Liver (tissue), 9 donors: ENCODE data around the gene FARP1. TPM values are rescaled to one million over a fixed set of nuclear protein-coding genes. Genes with fewer than 3 reads are reported as not detected.

Experiments used
- DNase-seq: peaks from one replicate; pipeline ENCODE4 v3.0.0-alpha.2; 2017; ENCODE audit warnings: low spot score
- H3K27ac ChIP-seq, 2 donors: one replicate each; pipeline ENCODE4 v1.7.0; 2013; ENCODE audit warnings: inconsistent platforms in 2 of 2, low read length in 2 of 2, control low read depth in 1 of 2, low read depth in 1 of 2, mild to moderate bottlenecking in 1 of 2
- H3K27me3 ChIP-seq, 4 donors: one replicate each; pipeline versions ENCODE4 v1.6.1 to v1.7.0; 2013; ENCODE audit warnings: low read length in 3 of 4, inconsistent platforms in 1 of 4, mild to moderate bottlenecking in 1 of 4, moderate library complexity in 1 of 4; ENCODE audit not compliant: control insufficient read depth in 4 of 4, insufficient read depth in 4 of 4
- H3K36me3 ChIP-seq, 4 donors: one replicate each; pipeline versions ENCODE4 v1.6.1 to v1.7.0; 2013; ENCODE audit warnings: low read length in 3 of 4, mild to moderate bottlenecking in 3 of 4, low read depth in 1 of 4, moderate library complexity in 1 of 4; ENCODE audit not compliant: control insufficient read depth in 4 of 4, insufficient read depth in 3 of 4
- H3K4me1 ChIP-seq, 4 donors: one replicate each; pipeline versions ENCODE4 v1.6.1 to v1.7.0; 2013; ENCODE audit warnings: low read length in 3 of 4, mild to moderate bottlenecking in 3 of 4, moderate library complexity in 1 of 4; ENCODE audit not compliant: control insufficient read depth in 4 of 4, insufficient read depth in 4 of 4
- H3K4me3 ChIP-seq, 3 donors: one replicate each; pipeline versions ENCODE4 v1.6.1 to v1.7.0; 2013; ENCODE audit warnings: low read length in 3 of 3, control low read depth in 1 of 3, low read depth in 1 of 3, mild to moderate bottlenecking in 1 of 3
- H3K9ac ChIP-seq, 2 donors: one replicate each; pipeline ENCODE4 v1.7.0; 2013; ENCODE audit warnings: low read length in 2 of 2, mild to moderate bottlenecking in 2 of 2, moderate library complexity in 2 of 2, control low read depth in 1 of 2, low read depth in 1 of 2
- H3K9me3 ChIP-seq, 4 donors: one replicate each; pipeline versions ENCODE4 v1.6.1 to v1.7.0; 2013; ENCODE audit warnings: low read length in 3 of 4; ENCODE audit not compliant: control insufficient read depth in 4 of 4
- ATF3 ChIP-seq: IDR thresholded peaks from 2 replicates; pipeline ENCODE4 v1.6.1; 2016; ENCODE audit warnings: antibody characterized with exemption
- CTCF ChIP-seq: fragments of 150-350 bp; IDR thresholded peaks from 2 replicates; pipeline ENCODE4 v1.5.1; 2017; ENCODE audit warnings: improper control_type of control experiment, low read depth, low read length; ENCODE audit not compliant: missing input control
- EGR1 ChIP-seq, 2 donors: IDR thresholded peaks; 2 replicates each; pipeline ENCODE4 v1.6.1; 2016 to 2018; ENCODE audit warnings: antibody characterized with exemption in 2 of 2, low read depth in 2 of 2
- FOXA1 ChIP-seq: IDR thresholded peaks from 2 replicates; pipeline ENCODE4 v1.6.1; 2016; ENCODE audit warnings: antibody characterized with exemption
- FOXA2 ChIP-seq: IDR thresholded peaks from 2 replicates; pipeline ENCODE4 v1.6.1; 2016; ENCODE audit warnings: antibody characterized with exemption
- GABPA ChIP-seq, 2 donors: IDR thresholded peaks in 1 of 2; conservative IDR thresholded peaks in 1 of 2; 2 replicates each; pipeline ENCODE4 v1.6.1; 2016; ENCODE audit warnings: antibody characterized with exemption in 2 of 2, mild to moderate bottlenecking in 1 of 2, moderate library complexity in 1 of 2
- HNF4A ChIP-seq, 2 donors: conservative IDR thresholded peaks; 2 replicates each; pipeline ENCODE4 v1.6.1; 2016; ENCODE audit warnings: antibody characterized with exemption in 2 of 2, mild to moderate bottlenecking in 2 of 2
- HNF4G ChIP-seq: IDR thresholded peaks from 2 replicates; pipeline ENCODE4 v1.6.1; 2016; ENCODE audit warnings: antibody characterized with exemption
- JUND ChIP-seq, 2 donors: IDR thresholded peaks; 2 replicates each; pipeline ENCODE4 v1.6.1; 2016; ENCODE audit warnings: antibody characterized with exemption in 2 of 2
- MAX ChIP-seq: IDR thresholded peaks from 2 replicates; pipeline ENCODE4 v1.6.1; 2016; ENCODE audit warnings: antibody characterized with exemption
- NR2F2 ChIP-seq: IDR thresholded peaks from 2 replicates; pipeline ENCODE4 v1.6.1; 2016; ENCODE audit warnings: antibody characterized with exemption
- RAD21 ChIP-seq, 2 donors: IDR thresholded peaks; 2 replicates each; pipeline ENCODE4 v1.6.1; 2016; ENCODE audit warnings: antibody characterized with exemption in 2 of 2, mild to moderate bottlenecking in 2 of 2
- REST ChIP-seq: IDR thresholded peaks from 2 replicates; pipeline ENCODE4 v1.6.1; 2016; ENCODE audit warnings: antibody characterized with exemption, mild to moderate bottlenecking
- RXRA ChIP-seq, 2 donors: IDR thresholded peaks; 2 replicates each; pipeline ENCODE4 v1.6.1; 2017 to 2018; ENCODE audit warnings: antibody characterized with exemption in 2 of 2, mild to moderate bottlenecking in 1 of 2
- SP1 ChIP-seq: IDR thresholded peaks from 2 replicates; pipeline ENCODE4 v1.6.1; 2018; ENCODE audit warnings: antibody characterized with exemption, mild to moderate bottlenecking
- TAF1 ChIP-seq: conservative IDR thresholded peaks from 2 replicates; pipeline ENCODE4 v1.6.1; 2016; ENCODE audit warnings: antibody characterized with exemption, mild to moderate bottlenecking
- YY1 ChIP-seq: IDR thresholded peaks from 2 replicates; pipeline ENCODE4 v1.6.1; 2016; ENCODE audit warnings: antibody characterized with exemption, mild to moderate bottlenecking
- WGBS: extraction: QIAGEN DNeasy Blood & Tissue Kit; methylation state at CpG from one replicate; pipeline ENCODE4 v1.1.7; 2013; 5-methylcytosine and 5-hydroxymethylcytosine counted together
- polyA plus RNA-seq, 2 donors: library from polyadenylated mRNA; stranded (reverse) in 1 of 2; unstranded in 1 of 2; fragments of 200-250 nt in 1 of 2; fragments of >200 nt in 1 of 2; fragmentation: Nextera tagmentation in 1 of 2; extraction: Ambion mirVana in 1 of 2; gene quantifications; one replicate each; pipeline versions ENCODE4 v1.2.1 to v1.2.3, GENCODE V29; 2013 to 2015
- total RNA-seq, 2 donors: library from RNA; depleted of rRNA; stranded (reverse); fragments of >200 nt; gene quantifications; one replicate each; pipeline ENCODE4 v1.2.3, GENCODE V29; 2014
- TF ChIP-seq, protein P1 (sequence below): IDR thresholded peaks from 2 replicates; pipeline ENCODE4 v1.6.1; 2016; ENCODE audit warnings: antibody characterized with exemption
- donor health status: healthy.
- donor health status: healthy.
- donor health status: healthy.
- donor health status: healthy.
- donor health status: healthy.

FARP1 gene
- total and polyA plus RNA-seq, 4 donors: 28.4 to 62.6 (median 39.8) TPM

- DNase-seq: peak; percentile 16
- H3K9me3 ChIP-seq: no peaks in the 10 kb centered on the region
- H3K9ac ChIP-seq: no peak overlapping the region
- no peaks in the 10 kb centered on the region for H3K27me3 ChIP-seq
- 85% methylated on average over 8 of the region's 8 CpGs for WGBS
- no peaks in the 10 kb centered on the region for H3K4me1 ChIP-seq
- H3K27ac ChIP-seq: no peak overlapping the region
- H3K4me3 ChIP-seq: no peak overlapping the region
- TF ChIP-seq FOXA1: no peak
- no peak for TF ChIP-seq MAX
- TF ChIP-seq HNF4A (conservative IDR thresholded peaks at IDR 0.05): no peak
- TF ChIP-seq REST: no peak
- TF ChIP-seq SP1: no peak
- TF ChIP-seq YY1: no peak
- TF ChIP-seq FOXA2: no peak
- TF ChIP-seq ATF3: no peak
- H3K36me3 ChIP-seq: no peaks in the 10 kb centered on the region
These were observed 197.0 kb downstream of the FARP1 start for GRCh38 chr13:98339684-98340425.

DNA sequence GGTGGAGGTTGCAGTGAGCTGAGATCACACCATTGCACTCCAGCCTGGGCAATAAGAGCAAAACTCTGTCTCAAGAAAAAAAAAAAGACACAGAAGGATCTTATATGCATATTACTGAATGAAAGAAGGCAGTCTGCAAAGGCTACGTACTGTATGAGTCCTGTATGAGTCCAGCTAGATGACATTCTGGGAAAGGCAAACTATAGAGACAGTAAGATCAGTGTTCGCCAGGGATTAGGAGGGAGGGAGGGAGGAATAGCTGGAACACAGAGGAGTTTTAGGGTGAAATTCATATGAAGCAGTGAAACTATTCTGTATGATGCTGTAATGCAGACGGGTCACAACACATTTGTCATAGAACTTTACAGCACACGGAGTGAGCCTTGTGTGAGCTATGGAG, 200.1 kb downstream of the FARP1 start:
- no peaks in the 10 kb centered on the region for H3K4me1 ChIP-seq
- WGBS: 96% methylated on average over 4 of the region's 4 CpGs
- TF ChIP-seq YY1 (no peak), CTCF (no peak), FOXA1 (no peak), EGR1 (IDR thresholded peaks at IDR 0.05; ENCODE audit: low read depth in 2 of 2) (no peak), MAX (no peak), REST (no peak), HNF4A (conservative IDR thresholded peaks at IDR 0.05) (no peak), NR2F2 (no peak), ATF3 (no peak), GABPA (IDR thresholded peaks at IDR 0.05 in 1 of 2, conservative IDR thresholded peaks at IDR 0.05 in 1 of 2) (no peak), RXRA (IDR thresholded peaks at IDR 0.05) (no peak), TAF1 (no peak), RAD21 (IDR thresholded peaks at IDR 0.05) (no peak), SP1 (no peak), JUND (IDR thresholded peaks at IDR 0.05) (no peak), HNF4G (no peak)
- TF ChIP-seq, protein P1, sequence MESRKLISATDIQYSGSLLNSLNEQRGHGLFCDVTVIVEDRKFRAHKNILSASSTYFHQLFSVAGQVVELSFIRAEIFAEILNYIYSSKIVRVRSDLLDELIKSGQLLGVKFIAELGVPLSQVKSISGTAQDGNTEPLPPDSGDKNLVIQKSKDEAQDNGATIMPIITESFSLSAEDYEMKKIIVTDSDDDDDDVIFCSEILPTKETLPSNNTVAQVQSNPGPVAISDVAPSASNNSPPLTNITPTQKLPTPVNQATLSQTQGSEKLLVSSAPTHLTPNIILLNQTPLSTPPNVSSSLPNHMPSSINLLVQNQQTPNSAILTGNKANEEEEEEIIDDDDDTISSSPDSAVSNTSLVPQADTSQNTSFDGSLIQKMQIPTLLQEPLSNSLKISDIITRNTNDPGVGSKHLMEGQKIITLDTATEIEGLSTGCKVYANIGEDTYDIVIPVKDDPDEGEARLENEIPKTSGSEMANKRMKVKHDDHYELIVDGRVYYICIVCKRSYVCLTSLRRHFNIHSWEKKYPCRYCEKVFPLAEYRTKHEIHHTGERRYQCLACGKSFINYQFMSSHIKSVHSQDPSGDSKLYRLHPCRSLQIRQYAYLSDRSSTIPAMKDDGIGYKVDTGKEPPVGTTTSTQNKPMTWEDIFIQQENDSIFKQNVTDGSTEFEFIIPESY: no peak
- H3K27me3 ChIP-seq: no peaks in the 10 kb centered on the region
- no peak overlapping the region for H3K9ac ChIP-seq
- H3K36me3 ChIP-seq: peaks cover 0 to 6% (median 2%) of the 10 kb centered on the region in 4 donors
- H3K9me3 ChIP-seq: no peaks in the 10 kb centered on the region
- H3K27ac ChIP-seq: no peak overlapping the region
- DNase-seq: no peak
- H3K4me3 ChIP-seq: no peak overlapping the region
